GM21619 (cell line): ENCODE measurements around the gene MT2A.

Experiments
- ATAC-seq: cut with Tn5 transposase; IDR thresholded peaks from one replicate; pipeline ENCODE4 v1.9.1; 2021; ENCODE audit not compliant: unreplicated experiment

The MT2A gene

DNA sequence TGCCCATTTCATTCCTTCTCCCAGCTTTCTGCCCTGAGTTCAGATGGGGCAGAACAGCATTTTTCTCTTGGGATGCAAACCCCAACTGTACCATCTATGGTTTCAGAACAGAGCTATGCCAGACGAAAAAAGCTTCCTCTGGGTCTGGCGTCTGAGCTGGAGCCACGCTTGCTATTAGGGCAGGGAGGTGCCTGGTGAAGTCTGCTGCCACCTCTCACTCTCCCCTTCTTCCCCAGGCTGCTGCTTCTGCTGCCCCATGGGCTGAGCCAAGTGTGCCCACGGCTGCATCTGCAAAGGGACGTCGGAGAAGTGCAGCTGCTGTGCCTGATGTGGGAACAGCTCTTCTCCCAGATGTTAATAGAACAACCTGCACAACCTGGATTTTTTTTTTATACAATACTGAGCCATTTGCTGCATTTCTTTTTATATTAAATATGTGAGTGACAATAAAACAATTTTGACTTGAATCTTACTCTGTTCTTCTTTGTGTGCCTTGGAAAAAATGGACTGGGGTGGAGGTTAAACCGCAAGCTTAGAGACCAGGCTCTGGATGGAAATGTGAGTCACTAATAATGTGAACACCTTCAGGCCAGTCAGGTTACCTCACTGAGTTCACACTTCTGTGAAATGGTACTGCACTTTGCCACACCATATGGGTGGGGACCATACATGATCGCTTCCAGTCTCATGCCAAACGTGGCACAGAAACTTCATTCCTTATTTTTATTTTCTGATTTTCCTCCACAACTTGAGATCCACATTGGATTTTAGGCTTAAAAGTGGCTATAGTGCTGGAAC is 28.4 kb downstream of the MT2A start:
- ATAC-seq = no peak

DNA sequence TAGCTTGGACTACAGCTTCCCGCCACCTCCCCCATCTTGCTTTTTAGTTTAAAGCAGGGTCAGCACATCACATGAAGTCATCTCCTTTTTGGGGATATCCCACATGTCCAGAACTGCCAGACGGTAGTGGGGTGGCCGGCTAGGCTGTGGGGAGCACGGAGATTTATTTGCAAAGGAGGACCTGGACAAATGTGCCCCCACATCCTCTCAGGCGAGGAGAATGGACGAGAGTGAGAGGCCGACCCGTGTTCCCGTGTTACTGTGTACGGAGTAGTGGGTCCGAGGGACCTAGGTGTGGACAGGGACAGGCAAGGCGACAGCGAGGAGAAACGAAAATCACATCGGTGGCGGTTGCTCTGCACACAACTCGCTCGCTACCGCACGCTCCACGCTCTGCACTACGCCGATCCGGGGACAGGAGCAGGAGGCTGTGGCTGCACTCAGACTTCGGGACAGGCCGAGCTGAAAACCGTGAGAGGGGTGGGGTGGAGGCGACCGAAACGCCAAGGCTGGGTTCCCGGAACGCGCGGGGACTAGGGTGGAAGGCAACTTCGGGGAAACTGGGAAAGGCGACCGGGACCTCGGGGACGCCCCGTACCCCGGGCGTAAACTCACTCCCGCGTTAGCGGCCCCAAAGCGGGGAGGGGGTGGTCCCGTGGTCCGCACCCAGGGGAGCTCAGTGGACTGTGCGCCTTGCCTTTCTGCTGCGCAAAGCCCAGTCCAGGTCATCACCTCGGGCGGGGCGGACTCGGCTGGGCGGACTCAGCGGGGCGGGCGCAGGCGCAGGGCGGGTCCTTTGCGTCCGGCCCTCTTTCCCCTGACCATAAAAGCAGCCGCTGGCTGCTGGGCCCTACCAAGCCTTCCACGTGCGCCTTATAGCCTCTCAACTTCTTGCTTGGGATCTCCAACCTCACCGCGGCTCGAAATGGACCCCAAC is 29.7 kb downstream of the MT2A start, which contains the start of gene MT1A:
TSS of gene MT1A (plus strand) at position 853 of the 937 bp plus-strand sequence. CDS start at position 926, 73 bp downstream.
- ATAC-seq = no peak

DNA sequence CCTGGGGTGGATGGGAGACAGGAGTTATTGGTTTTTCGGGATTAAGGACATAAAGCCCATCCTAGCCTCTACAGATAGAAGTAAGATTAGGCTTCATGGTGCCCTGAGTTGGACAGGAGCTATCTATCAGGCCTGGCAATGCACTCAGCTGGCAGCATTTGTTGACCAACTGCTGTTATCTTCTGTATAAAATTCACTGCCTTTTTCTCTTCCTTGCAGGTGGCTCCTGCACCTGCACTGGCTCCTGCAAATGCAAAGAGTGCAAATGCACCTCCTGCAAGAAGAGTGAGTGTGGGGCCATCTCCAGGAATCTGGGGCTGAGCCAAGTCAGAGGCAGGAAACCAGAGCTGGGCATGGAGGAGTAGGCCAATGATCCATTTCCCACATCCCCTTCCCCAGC is 30.7 kb downstream of the MT2A start:
- no peak for ATAC-seq

DNA sequence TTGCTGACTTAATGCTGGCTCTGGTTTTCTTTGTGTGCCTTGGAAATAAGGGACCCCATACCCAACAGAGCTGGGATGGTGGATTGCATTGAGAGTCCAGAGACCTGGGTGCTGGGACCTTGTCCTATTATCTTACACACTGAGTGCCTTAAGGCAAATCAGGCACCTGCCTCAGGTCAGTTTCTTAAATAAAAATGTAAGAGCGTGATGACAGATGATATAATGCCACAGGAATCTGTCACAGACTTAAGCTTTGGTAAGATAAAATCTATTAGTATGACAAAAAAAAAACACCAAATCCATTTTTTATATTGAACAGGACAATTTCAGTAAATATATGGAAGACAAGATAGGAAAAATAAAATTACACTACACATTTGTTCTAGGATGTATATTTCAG is 31.7 kb downstream of the MT2A start:
- ATAC-seq = no peak

DNA sequence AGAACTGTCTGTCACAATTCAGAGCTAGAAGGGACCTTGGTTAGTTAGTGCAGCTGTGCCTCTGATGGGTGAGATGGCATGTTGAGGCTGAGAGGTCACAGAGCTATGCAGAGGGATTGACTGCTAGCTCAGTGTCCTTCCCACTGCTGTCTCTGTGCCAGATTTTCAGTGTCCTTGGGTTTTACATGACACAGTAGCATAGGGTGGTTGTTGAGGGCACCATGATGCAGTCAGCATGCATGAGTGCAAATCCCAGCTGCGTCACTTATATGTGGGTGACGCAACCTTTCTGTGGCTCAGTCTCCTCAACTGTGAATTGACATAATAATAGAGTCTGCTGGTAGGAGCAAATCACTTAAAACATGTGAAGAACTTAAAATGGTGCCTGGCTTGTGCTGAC is 32.8 kb downstream of the MT2A start:
- ATAC-seq = no peak

DNA sequence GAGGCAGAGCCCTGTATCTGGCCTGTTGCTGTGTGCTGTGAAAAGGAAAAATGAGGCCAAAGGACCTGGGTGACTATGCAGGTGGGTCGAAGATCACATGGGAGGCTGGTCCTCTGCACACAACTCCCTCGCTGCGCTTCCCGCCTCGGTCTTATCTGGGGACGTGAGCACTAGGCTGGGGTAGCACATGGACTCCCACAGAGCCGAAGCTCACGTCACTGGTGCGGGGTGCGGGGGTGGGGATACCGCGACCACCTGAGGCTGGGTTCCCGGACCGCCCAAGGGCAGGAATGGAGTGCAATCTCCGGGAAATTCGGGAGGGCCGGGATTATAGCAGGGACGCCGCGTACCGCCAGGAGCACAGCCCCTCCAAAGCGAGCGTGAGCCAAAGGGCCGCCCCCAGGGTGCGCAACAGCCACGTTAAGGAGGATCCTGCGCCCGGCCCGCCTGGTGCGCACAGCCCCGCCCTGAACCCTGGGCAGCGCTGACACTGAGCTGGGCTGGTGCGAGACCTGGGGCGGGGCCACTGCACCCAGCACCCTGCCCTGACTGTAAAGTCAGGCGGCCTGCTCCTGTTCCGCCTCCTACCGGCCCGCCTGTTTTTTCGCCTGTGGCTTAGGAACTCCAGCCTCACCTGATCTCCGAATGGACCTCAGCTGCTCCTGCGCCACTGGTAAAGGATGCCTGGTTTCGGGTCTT is 34.8 kb downstream of the MT2A start:
- peak; percentile 66 for ATAC-seq

DNA sequence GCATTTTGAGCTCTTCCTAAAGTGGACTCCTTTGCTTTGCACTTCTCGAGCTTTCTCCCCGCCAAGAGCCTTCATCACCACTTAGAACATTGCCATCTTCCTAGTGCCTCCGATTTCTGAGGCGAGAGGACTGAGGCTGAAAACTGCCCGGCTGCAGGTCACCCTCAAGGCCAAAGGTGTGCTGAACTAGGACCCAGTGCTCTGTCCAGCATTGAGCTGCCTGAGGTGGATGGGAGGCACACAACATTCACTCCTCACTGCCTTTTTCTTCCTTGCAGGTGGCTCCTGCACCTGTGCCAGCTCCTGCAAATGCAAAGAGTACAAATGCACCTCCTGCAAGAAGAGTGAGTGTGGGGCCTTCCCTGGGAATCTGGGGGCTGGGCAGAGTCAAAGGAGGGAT is 35.4 kb downstream of the MT2A start:
- ATAC-seq = no peak

DNA sequence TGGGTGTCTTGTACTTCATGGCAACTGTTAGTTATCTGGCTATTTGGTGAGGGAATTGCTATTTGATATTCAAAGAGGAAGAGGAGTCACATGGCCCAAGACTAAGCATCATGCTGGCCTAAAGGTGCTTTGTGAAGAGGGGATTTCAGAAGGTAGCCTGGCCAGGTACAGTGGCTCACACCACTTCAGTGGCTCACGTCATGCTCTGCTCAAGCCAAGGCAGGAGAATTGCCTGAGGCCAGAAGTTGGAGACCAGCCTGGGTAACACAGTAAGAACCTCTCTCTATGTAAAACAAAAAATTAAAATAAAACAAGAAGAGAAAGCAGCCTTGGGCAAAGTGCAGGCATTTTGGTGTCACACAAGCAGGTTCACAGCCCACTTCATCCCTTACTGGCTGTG is 36.9 kb downstream of the MT2A start:
- ATAC-seq = no peak

DNA sequence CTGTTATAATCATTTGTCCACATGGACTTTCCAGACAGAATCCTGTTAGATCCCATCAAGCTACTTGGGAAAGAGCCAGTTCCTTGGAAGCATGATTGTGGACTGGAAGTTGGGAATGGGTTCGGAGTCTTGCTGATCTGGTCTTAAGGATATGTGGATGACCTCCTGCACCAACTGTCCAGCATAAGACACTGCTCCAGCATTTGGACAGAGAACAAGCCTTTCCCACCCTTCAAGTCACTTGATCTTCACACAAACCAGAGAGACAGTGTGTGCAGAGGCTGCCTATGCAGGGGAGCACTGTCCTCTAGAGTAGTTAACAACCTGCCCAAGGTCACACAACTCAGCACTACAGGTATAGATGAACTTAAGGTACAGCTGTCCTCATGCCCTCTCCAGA is 37.5 kb downstream of the MT2A start:
- ATAC-seq = no peak

DNA sequence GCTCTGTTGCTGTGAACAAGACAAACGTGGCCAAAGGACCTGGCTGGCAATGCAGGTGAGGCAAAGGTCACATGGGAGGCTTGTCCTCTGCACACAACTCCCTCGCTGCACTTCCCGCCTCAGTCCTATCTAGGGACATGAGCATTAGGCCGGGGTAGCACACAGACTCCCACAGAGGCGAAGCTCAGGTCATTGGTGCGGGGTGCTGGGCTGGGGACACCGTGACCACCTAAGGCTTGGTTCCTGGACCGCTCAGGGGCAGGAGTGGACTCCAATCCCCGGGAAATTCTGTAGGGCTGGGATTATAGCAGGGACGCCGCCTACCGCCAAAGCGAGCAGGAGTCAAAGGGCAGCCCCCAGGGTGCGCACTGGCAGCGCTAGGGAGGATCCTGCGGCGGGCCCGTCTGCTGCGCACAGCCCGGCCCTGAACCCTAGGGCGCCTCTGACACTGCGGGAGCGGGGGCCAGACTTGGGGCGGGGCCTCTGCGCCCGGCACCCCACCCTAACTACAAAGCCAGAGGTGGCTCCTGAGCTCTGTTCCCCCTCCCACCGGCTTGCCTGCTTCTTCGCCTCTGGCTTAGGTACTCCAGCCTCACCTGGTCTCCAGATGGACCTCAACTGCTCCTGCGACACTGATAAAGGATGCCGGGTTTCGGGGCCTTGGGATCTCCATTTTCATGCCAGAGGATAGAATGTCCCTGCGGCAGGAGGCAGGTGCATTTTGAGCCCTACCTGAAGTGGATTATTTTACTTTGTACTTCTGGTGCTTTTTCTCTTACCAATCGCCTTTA is 39.5 kb downstream of the MT2A start:
- ATAC-seq = no peak

DNA sequence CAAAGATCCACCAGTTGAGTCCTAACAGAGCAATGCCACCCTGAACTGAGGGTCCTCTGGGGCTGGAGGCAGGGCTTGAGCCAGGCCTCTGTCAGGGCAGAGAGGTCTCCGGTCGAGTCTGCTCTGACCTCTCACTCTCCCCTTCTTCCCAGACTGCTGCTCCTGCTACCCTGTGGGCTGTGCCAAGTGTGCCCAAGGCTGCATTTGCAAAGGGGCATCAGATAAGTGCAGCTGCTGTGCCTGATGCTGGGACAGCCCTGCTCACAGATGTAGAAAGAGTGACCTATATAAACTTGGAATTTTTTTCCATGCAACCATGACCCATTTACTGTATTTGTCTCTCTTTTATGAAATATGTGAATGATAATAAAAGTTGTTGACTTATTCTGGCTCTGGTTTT is 40.9 kb downstream of the MT2A start:
- ATAC-seq = no peak

DNA sequence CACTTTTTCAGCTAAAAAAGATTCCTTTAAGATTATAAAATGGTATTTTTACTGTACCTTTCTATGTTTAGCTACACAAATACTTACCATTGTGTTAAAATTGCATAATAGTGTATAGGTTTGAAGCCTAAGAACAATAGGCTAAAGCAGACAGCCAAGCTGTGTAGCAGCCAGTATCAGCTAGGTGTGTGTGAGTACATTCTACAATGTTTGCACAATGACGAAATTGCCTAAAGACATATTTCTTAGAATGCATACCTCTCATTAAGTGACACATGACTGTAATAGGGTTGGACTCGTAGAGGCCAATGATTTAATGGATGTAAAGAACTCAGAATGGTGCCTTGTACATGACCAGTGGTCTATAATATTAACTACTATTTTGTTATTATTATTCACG is 41.4 kb downstream of the MT2A start:
- ATAC-seq = no peak

DNA sequence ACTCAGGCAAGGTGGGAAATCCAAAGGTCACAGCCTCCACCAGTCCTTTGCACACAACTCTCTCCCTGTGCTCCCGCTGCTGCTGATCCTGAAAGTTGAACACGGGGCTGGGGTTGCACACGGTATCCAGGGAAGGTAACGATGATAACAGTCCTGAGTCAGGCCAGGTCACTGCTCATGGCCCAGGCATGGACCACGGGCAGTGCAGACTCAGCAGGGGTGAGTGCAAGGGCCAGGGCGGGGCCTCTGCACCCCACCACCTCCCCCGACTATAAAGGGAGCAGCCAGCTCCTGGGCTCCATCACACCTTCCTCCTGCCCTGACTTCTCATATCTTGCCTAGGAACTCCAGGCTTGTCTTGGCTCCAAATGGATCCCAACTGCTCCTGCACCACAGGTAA is 43.2 kb downstream of the MT2A start, which contains the start of gene MT1B:
TSS of gene MT1B (plus strand) at position 301 of the 400 bp plus-strand sequence. CDS start at position 369, 68 bp downstream.
- ATAC-seq = no peak

DNA sequence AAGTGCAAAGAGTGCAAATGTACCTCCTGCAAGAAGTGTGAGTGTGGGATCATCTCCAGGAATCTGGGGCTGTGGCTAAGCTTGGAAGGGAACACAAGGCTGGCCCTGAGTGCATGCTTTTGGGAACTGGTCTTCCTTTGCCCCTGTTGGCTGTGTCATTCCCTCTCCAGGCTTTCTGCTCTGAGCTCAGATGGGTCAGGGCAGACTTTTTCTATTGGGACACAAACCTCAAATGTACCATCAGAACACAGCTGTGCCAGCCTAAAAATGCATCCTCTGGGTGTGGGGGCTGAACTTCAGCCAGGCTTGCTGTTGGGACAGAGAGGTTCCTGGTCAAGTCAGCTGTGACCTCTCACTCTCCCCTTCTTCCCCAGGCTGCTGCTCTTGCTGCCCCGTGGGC is 44.2 kb downstream of the MT2A start:
- ATAC-seq = no peak

DNA sequence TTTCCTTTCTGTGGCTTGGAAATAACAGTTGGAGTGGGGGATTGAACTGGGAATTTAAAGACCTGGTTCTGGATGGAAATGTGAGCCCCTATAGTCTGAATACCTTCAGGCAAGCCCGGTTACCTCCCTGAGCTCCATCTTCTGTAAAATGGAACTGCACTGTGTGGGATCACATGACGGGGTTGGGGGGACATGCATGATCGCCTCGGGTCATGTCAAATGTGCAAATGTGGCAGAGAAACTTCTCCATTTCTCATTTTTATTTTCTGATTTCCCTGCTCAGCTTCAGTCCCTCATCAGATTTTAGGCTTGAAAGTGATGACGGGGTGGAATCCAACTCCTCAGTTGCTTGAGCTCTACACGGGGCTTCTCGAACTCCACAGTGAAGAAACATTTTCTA is 44.8 kb downstream of the MT2A start:
- no peak for ATAC-seq

DNA sequence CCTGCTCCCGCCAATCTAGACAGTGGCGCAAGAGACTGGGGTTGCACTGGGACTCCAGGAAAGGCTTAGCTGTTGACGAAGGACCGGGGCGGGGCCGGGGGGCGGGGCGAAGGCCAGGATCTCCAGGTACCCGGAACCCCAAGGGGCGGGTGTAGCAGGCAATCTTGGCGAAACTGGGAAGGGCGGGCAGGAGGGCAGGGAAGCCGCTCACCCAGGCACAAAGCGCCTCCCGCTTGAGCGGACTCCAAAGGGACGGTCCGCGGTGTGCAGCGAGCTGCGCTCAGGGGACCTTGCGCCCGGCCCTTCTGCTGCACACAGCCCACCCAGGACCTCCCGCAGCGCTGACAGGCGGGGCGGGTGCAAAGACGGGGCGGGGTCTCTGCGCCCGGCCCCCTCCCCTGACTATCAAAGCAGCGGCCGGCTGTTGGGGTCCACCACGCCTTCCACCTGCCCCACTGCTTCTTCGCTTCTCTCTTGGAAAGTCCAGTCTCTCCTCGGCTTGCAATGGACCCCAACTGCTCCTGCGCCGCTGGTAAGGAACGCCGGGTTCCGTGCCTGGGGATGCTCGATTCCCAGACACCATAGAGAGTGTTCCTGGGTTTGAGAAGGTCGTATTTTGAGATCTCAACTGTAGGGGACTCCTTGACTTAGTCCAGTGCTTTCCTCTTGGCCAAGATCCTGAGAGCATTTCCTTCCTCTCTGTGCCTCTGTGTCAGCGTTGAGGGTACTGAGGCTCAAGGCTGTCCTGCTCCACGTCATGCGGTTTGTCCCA is 49.4 kb downstream of the MT2A start, which contains the start of gene MT1F:
TSS of gene MT1F (plus strand) at position 405 of the 772 bp plus-strand sequence. CDS start at position 505, 100 bp downstream.
- no peak for ATAC-seq

DNA sequence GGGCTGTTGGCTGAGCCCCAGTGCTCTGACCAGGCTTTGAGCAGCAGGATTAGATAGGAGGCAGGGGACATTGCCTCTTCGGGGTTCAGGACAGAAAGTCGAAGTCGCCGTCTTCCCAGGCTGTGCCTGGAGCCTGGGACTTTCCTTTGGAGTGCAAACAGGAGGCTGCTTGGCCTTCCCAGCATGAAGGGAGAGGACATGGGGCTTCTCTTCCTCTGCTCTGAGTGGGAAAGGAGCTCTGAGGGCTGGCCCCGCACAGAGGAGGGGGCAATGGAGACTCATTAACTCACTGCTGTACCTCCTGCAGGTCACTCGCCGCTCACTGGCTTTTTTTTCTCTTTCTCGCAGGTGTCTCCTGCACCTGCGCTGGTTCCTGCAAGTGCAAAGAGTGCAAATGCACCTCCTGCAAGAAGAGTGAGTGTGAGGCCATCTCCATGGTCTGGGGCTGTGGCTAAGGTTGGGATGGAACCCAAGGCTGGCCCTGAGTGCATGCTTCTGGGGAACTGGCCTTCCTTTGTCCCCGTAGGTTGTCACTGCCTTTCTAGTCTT is 50.0 kb downstream of the MT2A start:
- no peak for ATAC-seq
